ENCODE measurements around the gene DEFB110. TPM values are rescaled to one million over a fixed set of nuclear protein-coding genes. Genes with fewer than 3 reads are reported as not detected.

The DEFB110 gene
- total and polyA plus RNA-seq, 12 donors, result not detected

GRCh38 chr6:50049829-50050228 lies 28.0 kb upstream of the DEFB110 start, which contains the start of gene DEFB112:
DEFB112 (minus strand) TSS chr6:50049929; CDS start chr6:50049869, 60 bp downstream.
- Histone ChIP-seq H3K36me3 (replicated peaks in 1 of 2) (no peaks in the 10 kb centered on the region), H3K27ac (no peak within 1 kb of the TSS), H3K9me3 (replicated peaks in 1 of 3) (no peaks in the 10 kb centered on the region), H3K4me3 (no peak within 1 kb of the TSS), H3K27me3 (no peaks in the 10 kb centered on the region), H3K4me1 (replicated peaks in 1 of 2) (peaks cover 1 to 2% of the 10 kb centered on the region in 2 donors)
- TF ChIP-seq POLR2A (IDR thresholded peaks at IDR 0.05) (no peak), CTCF (IDR thresholded peaks at IDR 0.05) (no peak)
- intact Hi-C loops (cut with DNase I), result no loop called here
- WGBS, 4 donors, result 79 to 88% (median 82%) methylated on average over 1 of the region's 1 CpG
- no peak for DNase-seq

GRCh38 chr6:50047026-50047425 lies 25.2 kb upstream of the DEFB110 start:
- H3K36me3 ChIP-seq (replicated peaks in 1 of 2), result no peaks in the 10 kb centered on the region
- no peaks in the 10 kb centered on the region for H3K4me1 ChIP-seq (replicated peaks in 1 of 2)
- 72 to 89% (median 86%) methylated on average over 3 of the region's 3 CpGs for WGBS, 4 donors
- no peak for DNase-seq
- H3K27me3 ChIP-seq, result no peaks in the 10 kb centered on the region
- H3K27ac ChIP-seq, result no peak overlapping the region
- H3K4me3 ChIP-seq, result no peak overlapping the region
- TF ChIP-seq CTCF (IDR thresholded peaks at IDR 0.05), result no peak
- TF ChIP-seq POLR2A (IDR thresholded peaks at IDR 0.05), result no peak
- intact Hi-C loops (cut with DNase I), result no loop called here
- H3K9me3 ChIP-seq (replicated peaks in 1 of 3), result no peaks in the 10 kb centered on the region

GRCh38 chr6:50030777-50031562 lies 9.2 kb upstream of the DEFB110 start:
- H3K9me3 ChIP-seq (replicated peaks in 1 of 3), result no peaks in the 10 kb centered on the region
- no peak overlapping the region for H3K27ac ChIP-seq
- intact Hi-C loops (cut with DNase I), result no loop called here
- no peak overlapping the region for H3K4me3 ChIP-seq
- TF ChIP-seq CTCF (IDR thresholded peaks at IDR 0.05), result no peak
- no peak for TF ChIP-seq POLR2A (IDR thresholded peaks at IDR 0.05)
- no peaks in the 10 kb centered on the region for H3K27me3 ChIP-seq
- DNase-seq, result peak in 4 of 7 donors; percentile 10 to 23 (median 18)
- no peaks in the 10 kb centered on the region for H3K36me3 ChIP-seq (replicated peaks in 1 of 2)
- 42 to 53% (median 50%) methylated on average over 18 of the region's 18 CpGs for WGBS, 4 donors
- no peaks in the 10 kb centered on the region for H3K4me1 ChIP-seq (replicated peaks in 1 of 2)

GRCh38 chr6:50030350-50030749 lies 8.6 kb upstream of the DEFB110 start:
- Histone ChIP-seq H3K4me1 (replicated peaks in 1 of 2) (no peaks in the 10 kb centered on the region), H3K4me3 (no peak overlapping the region), H3K27me3 (no peaks in the 10 kb centered on the region), H3K36me3 (replicated peaks in 1 of 2) (no peaks in the 10 kb centered on the region), H3K27ac (no peak overlapping the region), H3K9me3 (replicated peaks in 1 of 3) (no peaks in the 10 kb centered on the region)
- DNase-seq, result no peak
- TF ChIP-seq POLR2A (IDR thresholded peaks at IDR 0.05), result no peak
- no peak for TF ChIP-seq CTCF (IDR thresholded peaks at IDR 0.05)
- 86 to 99% (median 91%) methylated on average over 8 to 14 of the region's 14 CpGs for WGBS, 4 donors
- intact Hi-C loops (cut with DNase I), result no loop called here

All from adrenal gland (tissue), 12 donors.